SU-DHL-6 (cell line): ENCODE measurements around the gene CSNK1G3.

Experiments
- EZH2phosphoT487 ChIP-seq: fragments of 200-600 bp; sonication (generic), shearing (Covaris generic); conservative IDR thresholded peaks from 2 replicates; pipeline ENCODE4 v1.6.1; 2018; ENCODE audit warnings: mild to moderate bottlenecking, antibody characterized with exemption, low read length, moderate library complexity, mixed read lengths
- TF ChIP-seq, protein P1 (sequence below): fragments of 200-600 bp; sonication (generic); IDR thresholded peaks from one replicate; pipeline ENCODE4 v1.5.1; 2017; ENCODE audit warnings: antibody characterized with exemption, mild to moderate bottlenecking, low read length, moderate library complexity; ENCODE audit not compliant: insufficient read depth, poor library complexity, severe bottlenecking

GRCh38 chr5:123472150-123472924 is 39.6 kb upstream of the CSNK1G3 start:
- no peak for TF ChIP-seq EZH2phosphoT487
- TF ChIP-seq, protein P1, sequence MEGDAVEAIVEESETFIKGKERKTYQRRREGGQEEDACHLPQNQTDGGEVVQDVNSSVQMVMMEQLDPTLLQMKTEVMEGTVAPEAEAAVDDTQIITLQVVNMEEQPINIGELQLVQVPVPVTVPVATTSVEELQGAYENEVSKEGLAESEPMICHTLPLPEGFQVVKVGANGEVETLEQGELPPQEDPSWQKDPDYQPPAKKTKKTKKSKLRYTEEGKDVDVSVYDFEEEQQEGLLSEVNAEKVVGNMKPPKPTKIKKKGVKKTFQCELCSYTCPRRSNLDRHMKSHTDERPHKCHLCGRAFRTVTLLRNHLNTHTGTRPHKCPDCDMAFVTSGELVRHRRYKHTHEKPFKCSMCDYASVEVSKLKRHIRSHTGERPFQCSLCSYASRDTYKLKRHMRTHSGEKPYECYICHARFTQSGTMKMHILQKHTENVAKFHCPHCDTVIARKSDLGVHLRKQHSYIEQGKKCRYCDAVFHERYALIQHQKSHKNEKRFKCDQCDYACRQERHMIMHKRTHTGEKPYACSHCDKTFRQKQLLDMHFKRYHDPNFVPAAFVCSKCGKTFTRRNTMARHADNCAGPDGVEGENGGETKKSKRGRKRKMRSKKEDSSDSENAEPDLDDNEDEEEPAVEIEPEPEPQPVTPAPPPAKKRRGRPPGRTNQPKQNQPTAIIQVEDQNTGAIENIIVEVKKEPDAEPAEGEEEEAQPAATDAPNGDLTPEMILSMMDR: no peak
